Kidney (tissue), 14 donors: ENCODE measurements around the gene NCSTN. TPM values are rescaled to one million over a fixed set of nuclear protein-coding genes. Genes with fewer than 3 reads are reported as not detected.

ENCODE experiments used
- DNase-seq, 5 donors: peaks; one replicate each; pipeline ENCODE4 v3.0.0-alpha.2; 2013 to 2020
- FAIRE-seq: peaks from 2 replicates; lab custom pipeline; 2012; peaks lifted over from hg19 to GRCh38; lab: Jason Lieb, UNC
- H3K27ac ChIP-seq, 2 donors: one replicate each; pipeline ENCODE4 v1.7.0; 2013; ENCODE audit warnings: low read depth in 2 of 2, low read length in 2 of 2, inconsistent platforms in 1 of 2
- H3K27me3 ChIP-seq: one replicate; pipeline ENCODE4 v1.7.1; 2013; ENCODE audit warnings: low read length, inconsistent platforms; ENCODE audit not compliant: control insufficient read depth, insufficient read depth
- H3K36me3 ChIP-seq, 3 donors: one replicate each; pipeline versions ENCODE4 v1.7.0 to v1.7.1; 2013; ENCODE audit warnings: low read length in 3 of 3, control low read depth in 1 of 3, inconsistent platforms in 1 of 3; ENCODE audit not compliant: insufficient read depth in 3 of 3, control insufficient read depth in 2 of 3
- H3K4me1 ChIP-seq, 3 donors: one replicate each; pipeline versions ENCODE4 v1.7.0 to v1.7.1; 2013; ENCODE audit warnings: low read length in 3 of 3, inconsistent platforms in 1 of 3, low read depth in 1 of 3; ENCODE audit not compliant: control insufficient read depth in 2 of 3, insufficient read depth in 2 of 3
- H3K4me3 ChIP-seq, 3 donors: one replicate each; pipeline versions ENCODE4 v1.7.0 to v1.8.1; 2013; ENCODE audit warnings: low read length in 3 of 3, control low read depth in 1 of 3, inconsistent platforms in 1 of 3
- H3K9ac ChIP-seq, 3 donors: one replicate each; pipeline versions ENCODE4 v1.7.0 to v1.7.1; 2013; ENCODE audit warnings: low read length in 3 of 3, control low read depth in 1 of 3, inconsistent platforms in 1 of 3
- H3K9me3 ChIP-seq, 3 donors: one replicate each; pipeline versions ENCODE4 v1.7.0 to v1.7.1; 2013; ENCODE audit warnings: low read length in 3 of 3, control low read depth in 1 of 3, inconsistent platforms in 1 of 3; ENCODE audit not compliant: control insufficient read depth in 2 of 3, insufficient read depth in 1 of 3
- intact Hi-C: fragments of 100-400 bp; cut with DNase I; formaldehyde crosslinking; loops from one replicate; pipeline ENCODE4 v1.11.1; 2022
- polyA plus RNA-seq: library from polyadenylated mRNA; stranded (reverse); fragments of 350-450 nt; fragmentation: Illumina TruSeq; extraction: RNeasy Lipid Tissue Mini Kit (QIAGEN cat#74804); gene quantifications from one replicate; pipeline ENCODE4 v1.2.3, GENCODE V29; 2014; ENCODE audit warnings: low read depth, low replicate concordance; ENCODE audit not compliant: insufficient read depth
- total RNA-seq: library from RNA; stranded (reverse); fragmentation: NEBNext Ultra II Directional; extraction: Animal tissue kit (Norgen Biotek cat#: 25700); gene quantifications from one replicate; pipeline ENCODE4 v1.2.1, GENCODE V29; 2021
- TF ChIP-seq, protein P1 (sequence below): IDR thresholded peaks from 3 replicates; pipeline ENCODE4 v1.5.1; 2012; ENCODE audit warnings: mild to moderate bottlenecking, moderate library complexity, borderline replicate concordance; ENCODE audit not compliant: insufficient read depth; ENCODE audit errors: extremely low read depth
- donor health status: control.
- donor health status: control.
- donor health status: control.
- donor health status: control.
- donor health status: control.
- donor health status: DM: yes; HTN: yes; CAD: no.
- donor health status: Normal renal cell carcinoma (clear cell type).

Gene NCSTN
- total and polyA plus RNA-seq, 2 donors from 2014 or later: 73.9 to 109 TPM

DNA sequence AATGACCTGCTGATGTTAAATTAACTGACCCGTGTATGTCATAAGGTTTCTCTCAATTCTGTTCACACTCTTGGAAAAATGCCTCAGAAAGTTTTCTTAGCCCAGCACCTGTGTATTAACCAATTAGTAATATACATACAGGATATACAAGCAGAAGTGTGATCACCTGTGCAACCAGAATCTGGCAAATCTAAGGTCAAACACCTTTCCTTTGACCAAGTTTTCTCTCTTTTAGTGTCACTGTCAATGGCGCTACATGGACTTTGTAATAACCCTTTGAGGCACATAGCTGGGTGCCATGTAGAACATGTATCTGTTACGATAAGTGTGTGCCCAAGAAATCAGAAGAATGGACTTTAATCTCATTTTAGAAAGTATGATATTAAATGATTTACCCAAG lies 1.1 kb downstream of the NCSTN start:
- peak overlapping the region; percentile 96 to 98 (median 97) for H3K4me3 ChIP-seq
- no peaks in the 10 kb centered on the region for H3K27me3 ChIP-seq
- H3K27ac ChIP-seq: no peak overlapping the region
- peak overlapping the region; percentile 9 to 99 (median 95) for H3K9ac ChIP-seq
- intact Hi-C loops: no loop called here
- H3K9me3 ChIP-seq: no peaks in the 10 kb centered on the region
- H3K4me1 ChIP-seq: peaks cover 0 to 7% (median 2%) of the 10 kb centered on the region in 3 donors
- no peak for DNase-seq
- no peak for FAIRE-seq
- TF ChIP-seq, protein P1, sequence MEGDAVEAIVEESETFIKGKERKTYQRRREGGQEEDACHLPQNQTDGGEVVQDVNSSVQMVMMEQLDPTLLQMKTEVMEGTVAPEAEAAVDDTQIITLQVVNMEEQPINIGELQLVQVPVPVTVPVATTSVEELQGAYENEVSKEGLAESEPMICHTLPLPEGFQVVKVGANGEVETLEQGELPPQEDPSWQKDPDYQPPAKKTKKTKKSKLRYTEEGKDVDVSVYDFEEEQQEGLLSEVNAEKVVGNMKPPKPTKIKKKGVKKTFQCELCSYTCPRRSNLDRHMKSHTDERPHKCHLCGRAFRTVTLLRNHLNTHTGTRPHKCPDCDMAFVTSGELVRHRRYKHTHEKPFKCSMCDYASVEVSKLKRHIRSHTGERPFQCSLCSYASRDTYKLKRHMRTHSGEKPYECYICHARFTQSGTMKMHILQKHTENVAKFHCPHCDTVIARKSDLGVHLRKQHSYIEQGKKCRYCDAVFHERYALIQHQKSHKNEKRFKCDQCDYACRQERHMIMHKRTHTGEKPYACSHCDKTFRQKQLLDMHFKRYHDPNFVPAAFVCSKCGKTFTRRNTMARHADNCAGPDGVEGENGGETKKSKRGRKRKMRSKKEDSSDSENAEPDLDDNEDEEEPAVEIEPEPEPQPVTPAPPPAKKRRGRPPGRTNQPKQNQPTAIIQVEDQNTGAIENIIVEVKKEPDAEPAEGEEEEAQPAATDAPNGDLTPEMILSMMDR: no peak
- H3K36me3 ChIP-seq: peaks cover 0 to 14% (median 7%) of the 10 kb centered on the region in 3 donors

DNA sequence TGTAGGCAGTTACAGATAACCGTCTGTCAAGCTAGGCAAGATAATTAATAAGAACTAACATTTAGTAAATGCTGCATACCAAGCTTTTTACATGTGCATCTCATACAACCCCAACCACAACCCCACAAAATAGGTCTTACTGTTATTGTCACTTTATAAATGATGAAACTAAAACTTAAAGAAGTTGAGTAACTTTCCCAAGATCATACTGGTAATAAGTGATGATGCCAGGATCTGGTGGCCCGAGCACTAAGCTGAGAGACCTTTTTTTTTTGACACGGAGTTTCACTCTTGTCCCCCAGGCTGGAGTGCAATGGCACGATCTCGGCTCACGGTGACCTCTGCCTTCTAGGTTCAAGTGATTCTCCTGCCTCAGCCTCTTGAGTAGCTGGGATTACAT lies 1.8 kb downstream of the NCSTN start:
- Histone ChIP-seq H3K9ac (no peak overlapping the region), H3K4me3 (no peak overlapping the region), H3K27ac (no peak overlapping the region), H3K36me3 (peaks cover 4 to 14% (median 7%) of the 10 kb centered on the region in 3 donors), H3K4me1 (peaks cover 0 to 7% (median 2%) of the 10 kb centered on the region in 3 donors), H3K27me3 (no peaks in the 10 kb centered on the region), H3K9me3 (no peaks in the 10 kb centered on the region)
- no peak for DNase-seq
- FAIRE-seq: no peak
- TF ChIP-seq, protein P1: no peak
- intact Hi-C loops: no loop called here

DNA sequence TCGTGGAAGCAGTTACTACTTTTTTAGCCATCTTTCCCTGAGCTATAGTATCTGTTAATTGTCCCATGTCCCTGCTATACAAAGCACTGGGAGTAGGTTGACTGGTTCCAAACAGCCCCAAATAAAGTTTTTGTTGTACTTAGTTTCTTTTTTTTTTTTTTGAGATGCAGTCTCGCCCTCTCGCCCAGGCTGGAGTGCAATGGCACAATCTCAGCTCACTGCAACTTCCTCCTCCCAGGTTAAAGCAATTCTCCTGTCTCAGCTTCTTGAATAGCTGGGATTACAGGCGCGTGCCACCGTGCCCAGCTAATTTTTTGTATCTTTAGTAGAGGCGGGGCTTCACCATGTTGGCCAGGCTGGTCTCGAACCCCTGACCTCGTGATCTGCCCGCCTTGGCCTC lies 3.3 kb downstream of the NCSTN start:
- Histone ChIP-seq H3K4me3 (no peak overlapping the region), H3K9me3 (no peaks in the 10 kb centered on the region), H3K27me3 (no peaks in the 10 kb centered on the region), H3K27ac (no peak overlapping the region), H3K36me3 (peaks cover 11 to 23% (median 19%) of the 10 kb centered on the region in 3 donors), H3K4me1 (peaks cover 0 to 7% (median 2%) of the 10 kb centered on the region in 3 donors), H3K9ac (no peak overlapping the region)
- DNase-seq (no peak), FAIRE-seq (no peak)
- intact Hi-C loops: no loop called here
- TF ChIP-seq, protein P1: no peak

DNA sequence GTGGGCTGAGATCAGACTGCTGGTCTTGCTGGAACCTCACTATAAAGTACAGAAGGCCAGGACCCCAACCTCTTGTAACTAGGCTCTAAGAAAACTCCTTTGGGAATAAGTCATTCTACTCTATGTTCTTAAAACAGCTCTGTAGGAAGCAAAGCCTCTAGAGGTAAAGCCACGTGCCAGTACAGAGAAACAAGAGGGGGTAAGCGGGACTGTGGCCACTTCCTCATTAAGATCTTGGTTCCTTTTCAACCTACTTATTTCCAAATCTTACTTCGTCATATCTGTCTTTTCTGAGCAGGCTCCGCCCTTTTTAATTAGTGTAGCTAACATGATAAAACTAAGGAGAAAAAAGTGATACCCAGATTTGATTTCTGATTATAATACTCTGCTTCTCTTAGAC lies 3.8 kb downstream of the NCSTN start:
- DNase-seq (no peak), FAIRE-seq (no peak)
- intact Hi-C loops: no loop called here
- H3K9me3 ChIP-seq: no peaks in the 10 kb centered on the region
- H3K27me3 ChIP-seq: no peaks in the 10 kb centered on the region
- H3K4me1 ChIP-seq: peaks cover 0 to 7% (median 2%) of the 10 kb centered on the region in 3 donors
- peaks cover 12 to 26% (median 24%) of the 10 kb centered on the region in 3 donors for H3K36me3 ChIP-seq
- no peak overlapping the region for H3K9ac ChIP-seq
- TF ChIP-seq, protein P1: no peak
- no peak overlapping the region for H3K4me3 ChIP-seq
- H3K27ac ChIP-seq: no peak overlapping the region
